GM18873 (cell line): Measurements from ENCODE around the gene C3orf33.
"Not testable (repeated sequence)": the region's sequence is repeated elsewhere in the genome, so short reads cannot be mapped to it uniquely, and the experiment has no call there.

ENCODE experiments used
- ATAC-seq: cut with Tn5 transposase; IDR thresholded peaks from one replicate; pipeline ENCODE4 v1.9.1; 2021; ENCODE audit warnings: mild to moderate bottlenecking, moderate library complexity, moderate number of reproducible peaks; ENCODE audit not compliant: unreplicated experiment, low FRiP score

Gene C3orf33

DNA sequence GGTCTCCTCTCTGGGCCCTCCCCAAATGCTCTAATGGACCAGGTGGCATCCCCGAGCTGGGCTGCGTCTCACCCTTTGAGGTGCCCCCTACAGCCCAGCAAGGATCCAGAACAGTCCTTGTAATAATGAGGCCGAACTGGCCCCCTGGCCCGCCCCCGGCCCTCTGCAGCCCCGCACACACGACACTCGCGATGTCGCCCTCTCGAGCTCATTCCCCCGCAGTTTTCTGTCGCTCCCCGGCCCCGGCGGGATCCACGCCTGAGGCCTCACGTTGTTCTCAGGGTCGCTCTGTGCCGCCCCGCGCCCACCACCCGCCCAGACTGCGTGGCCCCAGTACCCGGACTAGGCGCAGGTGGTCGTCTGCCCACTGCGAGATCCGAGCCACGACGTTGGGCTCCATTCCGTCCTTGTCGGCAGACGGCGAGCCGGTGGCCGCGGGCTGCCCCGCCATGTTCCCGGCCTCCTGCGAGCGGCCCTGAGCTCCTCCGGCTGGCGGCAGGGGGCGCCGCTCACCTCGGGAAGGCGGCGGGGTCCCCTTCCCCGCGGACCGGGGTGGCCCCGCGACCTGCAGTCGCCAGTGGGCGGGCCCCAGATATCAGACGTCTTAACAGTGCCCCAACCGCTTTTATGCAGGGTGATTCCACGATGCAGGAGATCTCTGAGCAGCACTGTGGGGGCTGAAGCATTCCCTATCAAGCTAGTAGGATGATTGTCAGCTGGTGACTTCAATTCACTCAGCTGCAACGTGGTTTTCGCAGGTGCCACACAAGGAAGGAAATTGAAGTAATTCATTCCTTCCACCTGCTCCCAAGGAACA lies at the start of gene C3orf33:
C3orf33 (minus strand) TSS at position 477 of the 817 bp plus-strand sequence; CDS start at position 451, 26 bp downstream.
- ATAC-seq = peak; percentile 85

GRCh38 chr3:155854141-155854940 lies 48.3 kb upstream of the C3orf33 start, which contains the start of gene SLC33A1:
Gene SLC33A1 (minus strand): TSS chr3:155854427. CDS start chr3:155853997, 430 bp downstream.
- peak; percentile 95 for ATAC-seq

DNA sequence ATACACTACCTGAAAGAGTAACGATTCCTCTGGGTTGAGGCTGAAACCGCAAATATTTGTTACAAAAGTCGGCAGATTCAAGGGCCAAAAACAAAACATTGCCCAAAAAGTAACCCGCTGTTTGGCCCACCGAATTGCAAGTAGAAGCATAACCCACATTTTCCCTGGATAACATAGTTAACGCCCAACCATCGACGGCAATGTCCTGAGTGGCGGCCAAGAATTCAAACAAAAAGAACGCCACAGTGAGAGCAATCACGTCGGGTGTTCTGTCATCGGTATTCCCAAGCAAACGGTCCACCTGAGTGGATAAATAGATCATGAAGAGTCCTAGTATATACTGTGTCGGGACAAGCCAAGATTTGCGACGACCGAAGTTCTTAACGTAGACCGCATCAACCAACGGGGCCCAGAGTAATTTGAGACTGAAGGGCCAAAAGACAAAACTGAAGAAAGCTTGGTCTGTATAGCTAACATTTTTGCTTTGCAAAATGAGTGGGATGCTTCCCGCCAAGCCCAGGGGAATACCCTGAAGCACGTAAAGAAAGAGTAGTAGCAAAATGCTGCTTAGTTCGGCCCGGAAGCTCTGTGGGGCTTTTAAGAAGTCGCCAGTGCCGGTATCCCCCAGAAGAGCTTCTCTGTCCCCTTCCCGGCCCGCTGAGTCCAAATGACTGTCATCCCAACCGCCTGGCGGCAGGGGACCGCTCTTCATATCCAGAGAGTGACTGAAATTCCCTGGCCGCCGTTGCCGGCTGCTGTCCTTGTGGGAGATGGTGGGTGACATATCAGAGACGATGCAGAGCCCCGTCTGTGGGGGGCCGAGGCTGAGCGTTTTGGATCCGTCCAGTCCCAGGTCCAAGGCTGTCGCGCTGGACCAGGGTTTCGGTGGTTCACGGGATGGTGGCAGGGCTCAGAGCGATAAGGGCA lies 47.4 kb upstream of the C3orf33 start:
- peak; percentile 2 for ATAC-seq

GRCh38 chr3:155852341-155852740 lies 46.3 kb upstream of the C3orf33 start:
- ATAC-seq = no peak

GRCh38 chr3:155849404-155849803 lies 43.3 kb upstream of the C3orf33 start:
- not testable (repeated sequence) for ATAC-seq

GRCh38 chr3:155847993-155848392 lies 41.9 kb upstream of the C3orf33 start:
- ATAC-seq = no peak

- no peak for ATAC-seq
Observed at GRCh38 chr3:155846119-155846518, 40.0 kb upstream of the C3orf33 start.

GRCh38 chr3:155843569-155843968 lies 37.5 kb upstream of the C3orf33 start:
- ATAC-seq = no peak

- no peak for ATAC-seq
Observed at GRCh38 chr3:155835341-155836071, 29.4 kb upstream of the C3orf33 start.

- not testable (repeated sequence) for ATAC-seq
Observed at GRCh38 chr3:155828490-155829098, 22.5 kb upstream of the C3orf33 start.

- no peak for ATAC-seq
Observed at GRCh38 chr3:155815030-155815545, 9.0 kb upstream of the C3orf33 start.

DNA sequence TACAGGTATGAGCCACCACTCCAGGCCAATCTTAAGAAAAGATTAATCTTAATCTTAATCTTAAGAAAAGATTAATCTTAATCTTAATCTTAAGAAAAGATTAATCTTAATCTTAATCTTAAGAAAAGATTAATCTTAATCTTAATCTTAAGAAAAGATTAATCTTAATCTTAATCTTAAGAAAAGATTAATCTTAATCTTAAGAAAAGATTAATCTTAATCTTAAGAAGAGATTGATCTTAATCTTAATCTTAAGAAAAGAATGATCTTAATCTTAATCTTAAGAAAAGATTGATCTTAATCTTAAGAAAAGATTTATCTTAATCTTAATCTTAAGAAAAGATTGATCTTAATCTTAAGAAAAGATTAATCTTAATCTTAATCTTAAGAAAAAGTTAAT lies 7.1 kb upstream of the C3orf33 start:
- ATAC-seq = not testable (repeated sequence)

- ATAC-seq = no peak
Observed at GRCh38 chr3:155809181-155809580, 3.1 kb upstream of the C3orf33 start.

DNA sequence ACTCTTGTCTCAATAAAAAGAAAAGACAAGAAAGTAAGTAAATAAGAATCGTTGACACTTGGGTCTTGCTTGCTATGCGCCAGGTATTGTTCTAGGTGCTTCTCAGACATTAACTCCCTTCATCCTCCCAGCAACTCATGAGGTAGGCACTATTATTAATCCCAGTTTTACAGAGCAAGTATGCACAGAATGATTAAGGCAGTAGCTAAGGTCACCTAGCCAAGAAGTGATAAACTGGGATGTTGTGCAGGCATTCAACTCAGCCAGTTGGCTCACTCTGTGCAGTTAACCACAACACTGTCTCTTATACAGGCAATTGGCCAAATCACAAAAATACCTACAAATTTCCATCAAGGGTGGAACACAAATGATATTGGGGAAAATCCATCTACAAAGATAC lies 1.7 kb upstream of the C3orf33 start:
- ATAC-seq = no peak

DNA sequence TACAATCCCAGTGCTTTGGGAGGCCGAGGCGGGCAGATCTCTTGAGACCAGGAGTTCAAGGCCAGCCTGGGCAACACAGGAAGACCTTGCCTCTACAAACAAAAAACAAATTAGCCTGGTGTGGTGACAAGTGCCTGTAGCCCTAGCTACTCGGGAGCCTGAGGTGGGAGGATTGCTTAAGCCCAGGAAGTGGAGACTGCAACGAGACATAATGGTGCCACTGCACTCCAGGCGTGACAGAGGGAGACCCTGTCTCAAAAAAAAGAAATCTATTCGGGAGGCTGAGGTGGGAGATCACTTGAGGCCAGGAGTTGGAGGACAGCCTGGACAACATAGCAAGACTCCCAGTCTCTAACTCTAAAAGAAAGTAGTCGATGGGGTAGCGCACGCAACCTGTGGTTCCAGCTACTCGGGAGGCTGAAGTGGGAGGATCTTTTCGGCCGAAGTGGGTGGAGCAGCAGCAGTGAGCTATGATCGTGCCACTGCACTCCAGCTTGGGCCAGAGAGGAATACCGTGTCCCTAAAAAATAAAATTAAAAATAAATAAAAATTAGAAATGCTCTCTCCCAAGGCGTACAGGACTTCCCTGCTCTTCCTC lies 775 bp downstream of the C3orf33 start:
- ATAC-seq = no peak

GRCh38 chr3:155804323-155804722 lies 1.8 kb downstream of the C3orf33 start:
- no peak for ATAC-seq

DNA sequence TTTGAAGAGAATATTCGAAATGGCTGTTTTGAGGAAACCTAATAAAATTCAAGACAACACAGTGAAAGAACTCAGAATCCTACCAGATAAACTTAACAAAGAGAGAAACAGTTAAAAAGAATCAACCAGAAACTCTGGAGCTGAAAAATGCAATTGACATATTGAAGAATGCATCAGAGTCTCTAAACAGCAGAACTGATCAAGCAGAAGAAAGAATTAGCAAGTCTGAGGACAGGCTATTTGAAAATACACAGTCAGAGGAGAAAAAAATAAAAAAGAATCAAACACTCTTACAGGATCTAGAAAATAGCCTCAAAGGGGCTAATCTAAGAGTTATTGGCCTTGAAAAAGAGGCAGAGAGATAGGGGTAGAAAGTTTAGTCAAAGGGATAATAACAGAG lies 13.5 kb downstream of the C3orf33 start:
- no peak for ATAC-seq

- ATAC-seq = no peak
Observed at GRCh38 chr3:155791190-155791589, 14.9 kb downstream of the C3orf33 start.
